ENCODE results near the gene P2RX6.

Gene P2RX6

DNA sequence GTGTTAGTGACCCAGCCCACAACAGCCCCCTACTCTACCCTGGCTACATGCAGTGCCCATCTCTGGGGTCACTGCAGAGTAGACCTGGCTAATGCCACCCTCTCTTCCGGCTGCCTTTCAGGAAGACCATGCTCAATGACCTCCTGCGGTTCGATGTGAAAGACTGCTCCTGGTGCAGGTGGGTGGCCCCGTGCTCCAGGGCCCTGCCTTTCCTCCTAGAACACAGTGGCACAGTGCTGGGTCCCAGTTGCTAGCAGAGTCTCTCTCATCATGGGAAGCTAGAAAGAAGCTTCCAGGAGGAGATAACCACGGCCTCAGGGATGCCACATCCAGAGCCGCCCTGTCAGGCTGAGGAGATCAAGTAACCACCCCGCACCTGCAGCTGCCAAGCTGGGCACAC is 29.2 kb upstream of the P2RX6 start:
- intact Hi-C loops (cut with micrococcal nuclease) = no loop called here
- Mint-ChIP-seq H3K4me1 (ENCODE audit: low read depth) (peaks cover 33% of the 10 kb centered on the region), H3K4me3 (no peak overlapping the region), H3K27me3 (no peaks in the 10 kb centered on the region), H3K9me3 (no peaks in the 10 kb centered on the region), H3K27ac (no peak overlapping the region), H3K36me3 (ENCODE audit: low read depth) (peaks cover 79% of the 10 kb centered on the region)

DNA sequence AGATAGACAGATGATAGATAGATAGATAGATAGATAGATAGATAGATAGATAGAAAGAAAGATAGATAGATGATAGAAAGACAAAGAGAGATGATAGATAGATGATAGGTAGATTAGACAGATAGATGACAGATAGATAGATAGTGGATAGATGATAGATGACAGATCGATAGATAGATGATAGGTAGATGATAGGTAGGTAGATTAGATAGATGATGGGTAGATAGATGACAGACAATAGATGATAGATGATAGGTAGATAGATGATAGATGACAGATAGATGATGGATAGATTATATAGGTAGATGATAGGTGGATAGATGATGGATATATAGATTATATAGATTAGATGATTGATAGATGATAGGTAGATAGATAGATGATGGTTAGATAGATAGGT is 28.6 kb upstream of the P2RX6 start:
- H3K4me1 Mint-ChIP-seq (ENCODE audit: low read depth) = peaks cover 27% of the 10 kb centered on the region
- no peak overlapping the region for H3K27ac Mint-ChIP-seq
- no peak overlapping the region for H3K4me3 Mint-ChIP-seq
- intact Hi-C loops (cut with micrococcal nuclease) = no loop called here
- H3K36me3 Mint-ChIP-seq (ENCODE audit: low read depth) = peaks cover 85% of the 10 kb centered on the region
- H3K27me3 Mint-ChIP-seq = no peaks in the 10 kb centered on the region
- no peaks in the 10 kb centered on the region for H3K9me3 Mint-ChIP-seq

DNA sequence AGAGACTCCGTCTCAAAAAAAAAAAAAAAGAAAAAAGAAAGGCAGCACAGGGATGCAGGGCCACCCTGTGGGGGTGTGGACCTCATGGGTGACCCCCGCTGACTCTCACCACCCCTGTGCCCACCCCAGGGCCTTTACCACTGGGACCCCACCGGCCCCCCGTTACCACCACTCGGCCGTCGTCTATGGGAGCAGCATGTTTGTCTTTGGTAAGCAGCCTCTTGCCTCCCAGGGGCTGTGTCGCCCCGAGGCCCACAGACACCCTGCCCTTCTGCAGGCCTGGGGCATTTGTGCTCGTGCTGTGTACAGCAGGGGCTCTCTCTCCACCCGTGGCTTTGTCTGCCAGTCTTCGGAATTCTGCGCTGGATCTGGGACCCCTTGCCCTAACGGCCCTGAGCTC is 27.6 kb upstream of the P2RX6 start:
- peaks cover 23% of the 10 kb centered on the region for H3K4me1 Mint-ChIP-seq (ENCODE audit: low read depth)
- H3K27me3 Mint-ChIP-seq = no peaks in the 10 kb centered on the region
- intact Hi-C loops (cut with micrococcal nuclease) = no loop called here

DNA sequence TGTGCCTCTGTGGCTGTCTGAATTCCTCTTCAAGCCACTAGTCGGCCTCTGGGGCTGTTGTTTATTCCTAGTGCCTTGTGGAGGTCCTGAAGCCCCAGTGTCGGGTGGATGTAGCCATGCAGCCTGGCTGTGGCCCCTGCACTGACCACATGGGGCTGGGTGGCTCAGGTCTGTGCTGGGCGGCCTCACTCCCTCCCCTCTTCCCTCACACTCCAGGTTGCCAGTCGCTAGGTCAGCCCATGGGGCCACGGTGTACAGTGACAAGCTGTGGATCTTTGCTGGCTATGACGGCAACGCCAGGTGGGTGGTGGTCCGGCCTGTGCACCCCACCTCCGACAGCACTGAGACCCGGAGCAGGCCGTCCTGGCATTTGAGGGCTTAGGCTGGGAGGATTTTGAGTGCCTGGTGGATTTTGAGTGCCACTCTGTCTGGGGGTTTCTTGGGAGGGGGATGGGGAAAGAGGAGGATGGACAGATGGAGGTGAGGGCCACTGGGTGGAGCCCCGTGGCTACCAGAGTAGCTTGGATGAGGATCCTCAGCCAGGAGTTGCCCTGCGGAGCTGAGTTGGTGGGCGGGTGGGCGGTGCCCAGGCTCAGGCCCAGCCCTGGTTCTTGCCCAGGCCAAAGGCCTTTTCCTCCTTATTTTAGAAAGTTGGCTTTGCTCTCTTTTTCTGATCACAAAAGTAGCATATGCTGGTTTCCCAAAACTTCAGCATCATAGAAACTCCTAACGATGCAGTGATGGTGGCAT is 26.2 kb upstream of the P2RX6 start:
- Mint-ChIP-seq H3K4me3 (no peak overlapping the region), H3K4me1 (ENCODE audit: low read depth) (peaks cover 10% of the 10 kb centered on the region), H3K27me3 (no peaks in the 10 kb centered on the region), H3K36me3 (ENCODE audit: low read depth) (peaks cover 97% of the 10 kb centered on the region), H3K27ac (no peak overlapping the region), H3K9me3 (no peaks in the 10 kb centered on the region)
- intact Hi-C loops (cut with micrococcal nuclease) = no loop called here

More for the DNA sequence above, 27.6 kb upstream of the P2RX6 start:
- Mint-ChIP-seq H3K4me3 (no peak overlapping the region), H3K36me3 (ENCODE audit: low read depth) (peaks cover 91% of the 10 kb centered on the region), H3K9me3 (no peaks in the 10 kb centered on the region), H3K27ac (no peak overlapping the region)

DNA sequence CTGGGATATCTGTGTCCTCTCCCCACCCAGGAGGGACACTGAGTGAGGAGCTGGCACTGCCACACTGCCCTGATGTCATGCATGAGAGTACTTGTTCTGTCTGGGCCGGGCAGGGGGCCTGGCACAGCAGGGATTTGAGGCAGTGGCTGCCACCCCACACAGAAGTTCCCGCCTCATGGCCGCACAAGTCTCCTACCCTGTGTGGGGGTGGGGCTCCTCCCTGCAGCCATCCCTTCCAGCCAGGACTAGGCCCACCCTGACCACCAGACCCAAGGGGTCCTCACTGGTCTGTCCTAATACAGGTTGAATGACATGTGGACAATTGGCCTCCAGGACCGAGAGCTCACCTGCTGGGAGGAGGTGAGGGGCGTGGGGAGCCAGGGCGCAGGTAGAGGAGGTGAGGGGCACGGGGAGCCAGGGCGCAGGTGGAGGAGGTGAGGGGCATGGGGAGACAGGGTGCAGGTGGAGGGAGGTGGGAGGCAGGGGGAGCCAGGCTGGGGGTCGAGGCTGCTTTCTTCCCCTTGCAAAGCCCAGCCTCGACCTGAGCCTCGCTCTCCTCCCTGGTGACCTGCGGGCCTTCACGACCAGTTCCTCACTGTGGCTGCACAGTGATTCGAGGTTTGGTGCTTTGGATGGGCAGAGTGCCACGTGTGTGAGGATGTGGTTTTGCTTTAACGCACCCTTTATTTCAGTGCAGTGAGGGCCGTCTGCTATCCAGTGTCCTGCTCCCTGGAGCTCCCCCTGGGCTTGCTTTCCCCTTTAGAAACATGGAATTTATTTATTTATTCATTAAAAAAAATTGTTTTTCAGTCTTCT is 25.4 kb upstream of the P2RX6 start:
- Mint-ChIP-seq H3K27me3 (no peaks in the 10 kb centered on the region), H3K9me3 (no peaks in the 10 kb centered on the region), H3K4me1 (ENCODE audit: low read depth) (peaks cover 6% of the 10 kb centered on the region), H3K36me3 (ENCODE audit: low read depth) (peaks cover 97% of the 10 kb centered on the region), H3K4me3 (no peak overlapping the region), H3K27ac (no peak overlapping the region)
- intact Hi-C loops (cut with micrococcal nuclease) = no loop called here

DNA sequence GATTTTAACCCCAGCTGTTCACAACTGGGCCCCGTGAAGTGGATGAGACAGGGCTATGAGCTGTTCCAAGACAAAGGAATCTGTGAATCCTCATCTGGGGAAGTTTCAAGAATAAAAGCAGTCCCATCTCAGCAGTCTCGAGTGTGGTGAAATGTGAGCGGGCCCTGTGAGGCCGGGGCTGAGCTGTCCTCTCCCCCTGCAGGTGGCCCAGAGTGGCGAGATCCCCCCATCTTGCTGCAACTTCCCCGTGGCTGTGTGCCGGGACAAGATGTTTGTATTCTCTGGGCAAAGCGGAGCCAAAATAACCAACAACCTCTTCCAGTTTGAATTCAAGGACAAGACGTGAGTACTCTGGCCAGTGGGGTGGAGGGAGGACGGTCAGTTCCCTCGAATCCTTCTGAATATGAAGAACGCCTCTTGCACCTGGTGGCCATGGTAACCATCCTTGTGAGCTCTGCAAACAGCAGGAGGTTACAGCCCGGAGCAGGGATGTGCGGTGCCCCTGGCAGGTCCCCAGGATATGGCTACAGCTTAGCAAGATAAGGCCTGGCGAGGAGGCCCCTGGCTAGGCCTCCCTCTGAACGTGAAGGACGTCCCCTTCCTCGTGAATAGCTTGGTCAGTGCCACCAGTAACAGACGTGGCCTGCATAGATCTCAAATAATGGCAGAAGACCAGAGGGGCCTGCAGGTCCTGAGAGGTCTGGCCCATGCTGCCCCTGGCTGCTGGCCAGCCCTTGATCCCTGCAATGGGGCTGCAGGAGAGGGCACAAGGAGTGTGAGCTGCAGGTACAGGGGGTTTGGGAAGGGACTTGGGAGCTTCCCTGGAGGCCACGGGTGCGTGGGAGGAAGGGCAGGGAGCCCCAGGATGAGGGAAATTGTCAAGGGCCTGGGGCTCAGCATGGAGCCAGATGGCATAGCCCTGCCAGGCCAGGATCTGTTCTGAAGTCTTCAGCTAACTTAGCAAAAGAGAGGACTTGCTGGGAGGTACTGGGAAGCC is 24.5 kb upstream of the P2RX6 start:
- Mint-ChIP-seq H3K27ac (no peak overlapping the region), H3K4me1 (ENCODE audit: low read depth) (peaks cover 6% of the 10 kb centered on the region), H3K9me3 (no peaks in the 10 kb centered on the region), H3K36me3 (ENCODE audit: low read depth) (peaks cover 100% of the 10 kb centered on the region), H3K27me3 (no peaks in the 10 kb centered on the region), H3K4me3 (no peak overlapping the region)
- intact Hi-C loops (cut with micrococcal nuclease) = no loop called here

DNA sequence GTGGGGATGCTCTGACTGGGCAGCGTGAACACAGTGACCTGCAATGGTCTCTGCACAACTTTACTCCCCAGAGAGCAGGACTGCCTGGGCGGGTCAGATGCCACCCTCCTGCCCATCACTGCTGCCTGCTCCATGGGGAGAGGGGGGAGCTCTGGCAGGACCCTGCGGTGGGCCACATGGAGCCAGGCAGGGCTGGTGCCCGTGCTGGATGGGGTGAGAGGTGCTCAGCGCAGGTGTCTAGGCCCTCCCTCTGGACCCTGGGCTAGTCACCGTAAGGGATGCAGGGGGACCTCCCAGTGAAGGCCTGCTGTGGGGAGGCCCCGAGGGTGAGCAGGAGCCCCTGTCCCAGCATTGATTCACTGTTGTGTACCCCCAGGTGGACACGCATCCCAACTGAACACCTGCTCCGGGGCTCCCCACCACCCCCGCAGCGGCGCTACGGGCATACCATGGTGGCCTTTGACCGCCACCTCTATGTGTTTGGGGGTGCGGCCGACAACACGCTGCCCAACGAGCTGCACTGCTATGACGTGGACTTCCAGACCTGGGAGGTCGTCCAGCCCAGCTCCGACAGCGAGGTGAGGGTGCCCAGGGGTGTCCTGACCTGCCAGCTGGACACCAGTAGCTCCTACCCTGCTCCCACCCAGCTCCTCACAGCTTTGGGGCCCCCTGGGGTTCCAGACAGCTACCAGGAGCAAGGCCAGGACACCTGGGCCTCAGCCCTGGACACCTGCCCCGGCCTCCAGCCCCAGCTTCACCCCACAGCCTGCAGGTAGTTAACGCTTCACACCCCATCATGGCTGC is 23.5 kb upstream of the P2RX6 start:
- Mint-ChIP-seq H3K36me3 (ENCODE audit: low read depth) (peaks cover 100% of the 10 kb centered on the region), H3K27ac (no peak overlapping the region), H3K4me1 (ENCODE audit: low read depth) (peaks cover 6% of the 10 kb centered on the region), H3K27me3 (no peaks in the 10 kb centered on the region), H3K9me3 (no peaks in the 10 kb centered on the region), H3K4me3 (no peak overlapping the region)
- intact Hi-C loops (cut with micrococcal nuclease) = no loop called here

DNA sequence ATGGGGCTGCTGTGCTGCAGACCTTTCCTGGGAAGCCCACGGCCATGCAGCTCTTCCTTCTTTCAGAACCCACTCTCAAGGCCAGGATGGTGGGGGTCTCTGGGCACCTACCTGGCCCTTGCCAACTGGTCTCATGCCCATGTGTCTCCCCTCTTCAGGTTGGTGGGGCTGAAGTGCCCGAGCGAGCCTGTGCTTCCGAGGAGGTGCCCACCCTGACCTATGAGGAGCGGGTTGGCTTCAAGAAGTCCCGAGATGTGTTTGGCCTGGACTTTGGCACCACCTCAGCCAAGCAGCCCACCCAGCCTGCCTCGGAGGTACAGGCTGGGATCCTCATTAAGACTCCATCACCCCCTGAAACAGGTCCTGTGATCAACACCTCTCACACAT is 22.9 kb upstream of the P2RX6 start:
- H3K36me3 Mint-ChIP-seq (ENCODE audit: low read depth) = peaks cover 100% of the 10 kb centered on the region
- no peaks in the 10 kb centered on the region for H3K27me3 Mint-ChIP-seq
- no peaks in the 10 kb centered on the region for H3K9me3 Mint-ChIP-seq
- no peak overlapping the region for H3K27ac Mint-ChIP-seq
- H3K4me1 Mint-ChIP-seq (ENCODE audit: low read depth) = peaks cover 6% of the 10 kb centered on the region
- intact Hi-C loops (cut with micrococcal nuclease) = no loop called here
- no peak overlapping the region for H3K4me3 Mint-ChIP-seq

DNA sequence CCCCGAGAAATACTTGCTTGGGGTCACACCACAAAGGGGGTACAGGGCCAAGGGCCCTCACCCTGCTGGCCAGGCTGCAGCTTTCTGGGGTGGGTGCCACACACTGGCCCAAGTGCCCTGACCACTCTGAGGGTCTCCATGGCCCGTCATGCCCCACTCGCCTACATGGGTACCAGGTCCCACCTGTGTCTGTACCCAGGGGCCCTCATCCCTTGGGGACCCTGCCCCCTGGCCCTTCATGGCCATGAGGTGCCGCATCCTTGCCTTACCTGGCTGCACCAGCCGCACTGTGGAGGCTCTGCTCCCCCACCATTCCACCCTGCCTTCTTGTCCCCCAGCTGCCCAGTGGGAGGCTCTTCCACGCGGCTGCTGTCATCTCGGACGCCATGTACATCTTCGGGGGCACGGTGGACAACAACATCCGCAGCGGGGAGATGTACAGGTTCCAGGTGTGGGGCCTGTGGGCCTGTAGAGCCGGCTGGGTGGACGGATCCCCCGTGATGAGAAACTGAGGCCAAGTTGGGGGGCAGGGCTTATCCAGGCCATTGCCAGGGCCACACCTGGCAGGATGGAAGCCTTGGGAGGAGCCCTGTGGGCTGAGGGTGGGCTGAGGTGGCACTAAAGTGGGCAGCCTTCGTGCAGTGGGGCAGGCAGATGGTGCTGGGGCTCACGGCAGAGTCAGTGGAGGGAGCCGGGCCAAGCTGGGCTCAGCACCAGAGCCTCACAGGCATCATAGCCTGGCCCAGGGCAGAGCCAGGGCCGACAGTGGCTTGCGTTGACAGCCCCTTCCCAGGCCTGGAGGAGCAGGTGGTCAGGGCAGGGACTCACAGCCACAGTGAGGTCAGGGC is 22.3 kb upstream of the P2RX6 start:
- peaks cover 100% of the 10 kb centered on the region for H3K36me3 Mint-ChIP-seq (ENCODE audit: low read depth)
- no peak overlapping the region for H3K4me3 Mint-ChIP-seq
- no peaks in the 10 kb centered on the region for H3K27me3 Mint-ChIP-seq
- H3K27ac Mint-ChIP-seq = no peak overlapping the region
- H3K4me1 Mint-ChIP-seq (ENCODE audit: low read depth) = peaks cover 6% of the 10 kb centered on the region
- intact Hi-C loops (cut with micrococcal nuclease) = no loop called here
- no peaks in the 10 kb centered on the region for H3K9me3 Mint-ChIP-seq

DNA sequence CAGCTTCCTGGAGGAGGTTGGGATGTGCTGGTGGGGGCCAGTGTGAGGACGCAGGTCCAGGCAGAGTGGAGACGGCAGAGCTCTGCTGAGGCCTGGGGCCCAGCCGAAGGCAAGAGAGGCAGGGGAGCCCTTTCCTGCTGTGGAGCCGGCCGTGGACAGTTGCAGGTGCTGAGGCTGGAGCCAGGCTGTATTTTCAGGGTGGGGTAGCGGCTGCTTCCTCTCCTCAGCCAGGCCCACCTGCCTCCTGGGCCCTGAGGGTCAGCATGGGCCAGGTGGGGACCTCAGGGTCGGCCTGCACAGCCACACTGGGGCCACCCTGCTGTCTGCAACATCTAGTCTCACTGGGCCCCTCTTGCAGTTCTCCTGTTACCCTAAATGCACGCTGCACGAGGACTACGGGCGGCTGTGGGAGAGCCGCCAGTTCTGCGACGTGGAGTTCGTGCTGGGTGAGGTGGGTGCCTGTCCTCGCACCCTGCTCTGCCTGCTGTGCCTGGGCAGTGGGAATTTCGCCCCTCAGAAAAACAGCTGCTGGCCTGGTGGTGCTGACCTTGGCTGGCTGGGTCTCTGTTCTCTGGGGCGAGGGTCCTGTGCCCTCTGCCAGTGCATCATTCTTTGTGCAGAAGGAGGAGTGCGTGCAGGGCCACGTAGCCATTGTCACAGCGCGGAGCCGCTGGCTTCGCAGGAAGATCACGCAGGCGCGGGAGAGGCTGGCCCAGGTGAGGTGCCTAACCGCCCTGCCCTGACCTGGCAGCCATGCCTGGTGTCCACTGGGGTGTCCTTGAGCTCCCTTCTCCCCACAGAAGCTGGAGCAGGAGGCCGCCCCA is 21.4 kb upstream of the P2RX6 start:
- no peak overlapping the region for H3K4me3 Mint-ChIP-seq
- H3K9me3 Mint-ChIP-seq = no peaks in the 10 kb centered on the region
- intact Hi-C loops (cut with micrococcal nuclease) = no loop called here
- no peak overlapping the region for H3K27ac Mint-ChIP-seq
- no peaks in the 10 kb centered on the region for H3K27me3 Mint-ChIP-seq
- H3K4me1 Mint-ChIP-seq (ENCODE audit: low read depth) = peaks cover 13% of the 10 kb centered on the region
- H3K36me3 Mint-ChIP-seq (ENCODE audit: low read depth) = peaks cover 100% of the 10 kb centered on the region

DNA sequence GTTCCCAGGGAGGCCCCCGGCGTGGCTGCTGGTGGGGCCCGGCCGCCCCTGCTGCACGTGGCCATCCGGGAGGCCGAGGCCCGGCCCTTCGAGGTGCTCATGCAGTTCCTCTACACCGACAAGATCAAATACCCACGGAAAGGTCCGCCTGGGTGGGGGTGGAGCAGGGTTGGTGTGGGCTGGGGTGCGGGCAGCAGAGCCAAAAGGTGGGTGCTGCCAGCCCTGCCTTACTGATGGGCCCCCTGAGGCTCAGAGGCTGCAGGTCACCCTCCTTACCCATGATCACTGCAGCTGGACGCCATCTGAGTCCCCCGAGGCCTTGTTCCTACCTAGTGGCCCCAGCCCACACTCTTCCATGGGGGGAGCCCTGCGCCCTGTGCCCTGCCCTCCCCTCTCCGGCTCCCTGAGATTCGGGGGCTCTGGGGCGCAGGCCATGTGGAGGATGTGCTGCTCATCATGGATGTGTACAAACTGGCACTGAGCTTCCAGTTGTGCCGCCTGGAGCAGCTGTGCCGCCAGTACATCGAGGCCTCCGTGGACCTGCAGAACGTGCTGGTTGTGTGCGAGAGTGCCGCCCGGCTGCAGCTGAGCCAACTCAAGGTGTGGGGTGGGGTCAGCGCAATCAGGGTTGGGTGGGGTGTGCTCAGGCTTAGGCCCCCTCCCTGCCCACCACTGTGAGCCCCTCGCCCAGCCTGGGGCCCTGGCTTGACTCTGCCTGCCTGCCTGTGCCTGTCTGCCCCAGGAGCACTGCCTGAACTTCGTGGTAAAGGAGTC is 20.6 kb upstream of the P2RX6 start:
- Mint-ChIP-seq H3K9me3 (no peaks in the 10 kb centered on the region), H3K4me3 (no peak overlapping the region), H3K36me3 (ENCODE audit: low read depth) (peaks cover 100% of the 10 kb centered on the region), H3K27me3 (no peaks in the 10 kb centered on the region), H3K4me1 (ENCODE audit: low read depth) (peaks cover 9% of the 10 kb centered on the region), H3K27ac (no peak overlapping the region)
- intact Hi-C loops (cut with micrococcal nuclease) = no loop called here
